GM19395 (cell line): ENCODE results near the gene SDSL.

Source experiments
- ATAC-seq: cut with Tn5 transposase; IDR thresholded peaks from one replicate; pipeline ENCODE4 v1.9.1; 2021; ENCODE audit warnings: mild to moderate bottlenecking, moderate library complexity; ENCODE audit not compliant: unreplicated experiment

SDSL gene

GRCh38 chr12:113467502-113468364, 45.6 kb downstream of the SDSL start:
- no peak for ATAC-seq

- ATAC-seq: no peak
These were observed 46.4 kb downstream of the SDSL start for GRCh38 chr12:113468365-113469223.

DNA sequence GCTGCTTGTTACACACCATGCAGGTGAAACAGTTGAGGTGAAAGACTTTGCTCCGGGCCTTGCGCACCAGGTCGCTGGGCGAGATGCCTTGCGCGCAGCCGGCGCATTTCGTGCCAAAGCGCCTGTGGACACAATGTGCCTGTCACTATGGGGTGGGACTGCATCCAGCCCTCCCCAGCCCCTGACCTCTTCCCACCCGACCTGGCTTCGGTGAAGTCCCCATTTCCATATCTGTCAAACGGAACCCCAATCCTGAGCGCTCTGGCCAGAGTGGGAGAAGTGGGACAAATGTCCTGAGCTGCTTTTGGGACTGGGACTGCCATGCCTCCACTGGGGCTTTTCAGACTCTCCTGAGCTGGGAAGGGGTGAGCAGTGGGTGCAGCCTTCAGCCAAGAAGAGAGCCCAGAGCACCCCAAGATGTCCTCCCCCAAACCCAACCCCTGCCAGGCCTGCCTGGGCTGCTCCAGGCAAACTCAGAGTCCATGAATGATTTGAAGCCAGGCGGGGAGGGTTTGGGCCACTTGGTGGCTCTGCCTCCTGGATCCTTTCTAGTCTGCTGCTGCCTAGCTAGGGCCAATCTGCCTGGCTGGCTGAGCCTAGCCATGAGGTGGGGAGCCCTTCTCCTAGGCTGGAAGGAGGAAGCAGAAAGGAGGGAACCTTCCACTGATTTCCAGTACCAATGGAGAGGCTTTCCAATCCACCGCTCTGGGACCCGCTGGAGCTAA, 47.2 kb downstream of the SDSL start:
- no peak for ATAC-seq

DNA sequence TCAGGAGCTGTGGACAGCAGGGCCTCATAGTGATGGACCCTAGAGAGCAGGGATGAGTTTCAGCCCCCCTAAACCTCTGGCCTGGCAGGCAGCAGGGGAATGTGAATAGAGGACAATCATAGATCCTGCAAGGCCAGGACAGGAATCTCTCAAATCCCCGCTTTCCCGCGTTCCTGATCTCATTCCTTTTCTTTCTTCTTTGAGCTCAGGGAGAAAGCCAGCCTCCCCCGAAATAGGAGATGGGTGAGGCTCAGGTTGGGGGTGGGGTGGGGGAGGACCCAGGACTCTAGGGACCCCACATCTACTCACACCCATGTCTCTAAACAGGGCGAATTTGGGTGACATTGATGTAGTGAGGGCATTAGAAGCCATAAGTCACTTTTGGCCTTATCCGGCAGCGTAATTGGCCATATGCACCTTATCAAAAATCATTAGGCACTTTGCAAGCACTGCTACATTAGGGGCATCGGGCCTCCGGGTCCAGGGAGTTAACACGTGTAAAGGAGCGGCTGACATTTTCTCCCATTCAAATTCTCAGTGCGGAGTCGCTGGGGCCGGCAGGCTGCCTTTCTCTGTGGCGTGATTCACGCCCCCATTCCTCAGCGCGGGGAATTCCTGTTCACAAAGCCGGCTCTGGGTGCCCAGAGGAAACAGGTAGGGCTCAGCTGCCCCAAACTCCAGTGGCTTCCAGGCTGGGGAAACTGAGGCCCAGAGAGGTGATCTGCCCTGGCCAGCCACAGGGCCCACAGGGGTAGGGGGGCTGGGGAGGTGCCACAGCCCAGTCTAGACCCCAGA, 48.0 kb downstream of the SDSL start:
- ATAC-seq: no peak

DNA sequence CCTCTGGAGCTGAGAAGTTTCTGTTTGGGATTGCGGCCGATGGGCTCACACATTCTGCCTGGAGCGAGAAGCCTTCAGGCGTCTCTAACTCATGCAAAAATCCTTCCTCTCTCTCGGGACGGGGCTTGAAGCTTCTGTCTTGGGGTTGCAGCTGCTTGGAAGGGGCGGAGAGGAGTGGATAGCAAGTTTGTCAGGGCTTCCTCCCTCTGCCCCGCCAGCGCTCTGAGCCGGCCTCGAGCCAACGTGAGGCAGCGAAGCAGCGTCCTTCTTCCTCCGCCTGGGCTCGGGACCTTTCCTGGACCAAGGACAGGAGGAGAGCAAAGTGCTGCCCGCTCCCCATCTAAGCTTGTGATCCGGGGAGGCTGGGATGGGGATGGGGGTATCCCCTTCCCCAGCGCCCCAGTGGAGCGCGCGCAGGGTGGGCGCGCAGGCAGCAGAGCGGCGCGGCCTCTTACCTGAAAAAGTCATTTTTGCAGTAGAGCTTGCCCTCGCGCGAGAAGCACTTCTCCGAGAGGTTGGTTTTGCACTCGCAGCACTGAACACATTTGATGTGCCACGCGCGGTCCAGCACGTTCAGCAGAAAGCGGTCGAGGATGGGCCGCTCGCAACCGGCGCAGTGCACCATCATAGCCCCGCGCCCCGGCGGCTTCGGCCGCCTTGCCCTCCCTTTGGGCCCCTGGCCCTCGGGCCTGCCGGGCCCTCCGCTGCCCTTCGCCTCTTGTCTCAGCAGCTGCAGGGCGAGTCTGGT, 48.9 kb downstream of the SDSL start:
- no peak for ATAC-seq

DNA sequence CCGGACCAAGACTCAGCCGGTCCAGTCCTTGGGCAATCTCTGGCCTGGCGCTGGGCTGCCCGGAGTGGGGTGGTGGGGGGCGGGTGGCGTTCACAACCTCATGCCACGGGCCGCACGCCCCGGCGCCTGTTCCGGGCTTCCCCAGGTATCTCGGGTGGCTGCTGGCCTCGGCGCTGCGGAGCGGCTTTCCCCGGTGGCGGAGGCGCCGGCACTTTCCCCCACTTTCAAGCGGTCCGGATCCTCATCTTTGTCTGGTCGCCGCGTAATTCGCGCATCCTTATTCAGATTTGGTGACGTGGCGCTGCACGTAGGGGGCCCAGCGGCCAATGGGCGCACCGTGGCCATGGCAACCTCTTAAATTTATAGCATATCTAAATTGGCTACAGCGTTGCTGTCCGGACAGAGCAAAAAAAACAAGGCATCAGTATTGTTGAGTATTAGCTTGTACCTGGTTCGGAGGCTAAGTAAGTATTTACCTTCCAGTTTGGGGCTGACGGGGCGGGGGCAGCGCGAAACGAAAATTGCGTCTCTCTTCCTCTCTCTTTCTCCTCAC, 49.5 kb downstream of the SDSL start, which contains the start of gene LHX5:
Gene LHX5, minus strand, starts transcription at position 253 of the 553 bp plus-strand sequence. CDS start 373 bp downstream, outside the sequence.
- ATAC-seq: no peak

- no peak for ATAC-seq
These were observed 50.3 kb downstream of the SDSL start for GRCh38 chr12:113472191-113473121.

DNA sequence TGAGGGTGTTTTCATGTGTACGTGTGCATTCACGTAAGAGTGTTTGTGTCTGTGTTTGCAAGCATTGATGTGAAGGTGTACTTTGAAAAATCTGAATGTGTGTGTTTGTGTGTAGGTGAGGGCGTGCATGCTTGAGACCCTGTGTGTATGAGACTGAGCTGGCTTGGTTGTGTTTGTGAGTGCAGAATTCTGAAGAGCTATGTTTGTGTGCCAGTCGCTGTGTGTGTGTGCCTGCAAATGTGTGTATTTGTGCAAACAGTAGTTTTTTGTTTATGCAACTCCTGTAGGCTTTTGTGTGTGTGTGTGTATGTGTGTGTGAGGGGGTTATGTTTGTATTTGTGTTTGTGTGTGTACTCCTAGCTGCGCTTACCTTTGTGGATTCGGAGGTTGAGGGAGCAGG, 51.2 kb downstream of the SDSL start:
- no peak for ATAC-seq

DNA sequence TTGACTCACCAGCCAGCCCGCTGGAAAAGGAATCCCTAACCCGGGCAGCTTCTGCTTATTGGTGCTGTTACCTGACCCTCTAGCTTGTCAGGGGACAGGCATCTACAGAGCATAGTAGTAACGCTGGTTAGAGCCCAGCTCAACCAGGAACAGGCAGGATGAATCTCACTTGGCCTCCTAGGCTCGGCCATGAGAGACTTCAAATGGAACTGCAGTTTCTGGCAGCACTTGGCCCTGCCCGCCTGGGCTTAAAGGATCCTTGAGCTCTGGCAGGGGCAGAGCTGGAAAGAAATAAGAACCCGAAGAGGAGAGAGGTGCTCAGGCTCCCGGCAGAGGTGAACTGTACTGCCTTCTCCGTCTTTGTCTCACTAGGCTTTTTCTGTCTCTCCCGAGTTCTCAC, 51.8 kb downstream of the SDSL start:
- ATAC-seq: no peak

GRCh38 chr12:113474635-113475436, 52.7 kb downstream of the SDSL start:
- no peak for ATAC-seq

- ATAC-seq: no peak
These were observed 53.4 kb downstream of the SDSL start for GRCh38 chr12:113475451-113476175.

DNA sequence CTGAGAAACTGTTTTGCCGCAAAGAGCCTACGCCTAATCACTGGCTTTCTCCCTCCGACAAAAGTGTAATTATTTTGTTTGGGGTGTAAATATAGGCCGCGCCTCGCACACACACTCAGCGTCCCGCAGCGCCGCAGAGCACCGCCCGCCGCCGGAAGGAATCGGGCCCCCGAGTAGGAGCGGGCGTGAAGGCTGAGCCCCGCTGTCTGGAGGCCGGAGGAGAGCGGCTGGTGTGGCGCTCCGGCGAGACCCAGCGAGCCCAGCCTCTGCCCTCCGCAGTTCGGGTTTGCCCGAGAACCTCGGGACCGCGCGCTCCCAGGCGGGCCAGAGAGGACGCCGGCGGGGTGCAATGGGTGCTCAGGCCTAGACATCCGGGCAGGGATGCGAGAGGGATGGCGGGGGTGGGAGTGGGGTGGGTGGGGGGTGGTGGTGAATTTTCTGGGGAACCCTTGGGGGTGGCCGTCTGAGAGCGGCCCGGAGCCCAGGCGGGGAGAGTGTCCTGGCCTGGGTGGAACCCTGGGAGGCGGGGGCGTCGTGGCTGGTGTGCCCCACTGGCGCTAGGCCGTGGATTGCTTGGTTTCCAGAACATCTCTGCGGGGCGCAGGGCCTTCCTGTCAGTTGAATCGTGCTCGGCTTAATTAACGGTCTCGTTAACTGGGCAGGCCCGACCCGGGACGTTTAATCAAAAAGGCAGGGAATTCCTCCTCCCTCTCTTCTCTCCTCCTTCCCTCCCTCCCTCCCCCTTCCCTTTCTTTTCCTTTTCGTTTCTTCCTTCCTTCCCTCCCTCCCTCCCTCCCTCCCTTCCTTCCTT, 54.2 kb downstream of the SDSL start:
- no peak for ATAC-seq

DNA sequence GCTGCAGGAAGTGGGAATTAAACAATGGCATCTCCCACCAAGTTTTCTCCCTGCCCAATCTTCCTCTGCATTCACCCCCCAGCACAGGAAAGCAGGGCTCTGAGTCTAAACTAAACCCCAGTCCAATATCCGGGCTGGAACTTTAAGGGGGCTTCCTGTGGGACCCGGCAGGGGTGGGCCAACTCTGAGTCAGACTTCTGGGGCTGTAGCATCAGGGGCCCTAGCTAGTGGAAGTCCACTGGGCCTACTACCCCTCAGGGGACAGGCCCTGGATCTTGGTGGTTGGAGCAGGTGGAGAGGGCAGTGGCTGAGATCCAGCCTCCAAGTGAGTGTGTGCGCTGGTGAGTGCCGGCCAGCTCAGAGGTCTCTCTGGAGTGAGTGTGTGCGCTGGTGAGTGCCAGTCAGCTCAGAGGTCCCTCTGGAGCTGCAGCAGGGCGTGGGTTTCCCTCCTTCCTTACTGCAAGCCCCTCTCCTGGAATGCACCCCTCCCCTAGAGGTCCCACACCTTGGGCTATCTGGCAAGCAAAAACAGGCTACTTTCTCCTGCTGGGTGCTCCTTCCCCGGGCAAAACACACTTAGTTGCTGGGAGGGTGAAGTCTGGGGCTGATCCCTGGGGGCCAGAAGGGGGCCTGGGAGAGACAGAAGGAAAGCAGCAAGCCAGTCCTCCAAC, 55.1 kb downstream of the SDSL start:
- ATAC-seq: no peak

DNA sequence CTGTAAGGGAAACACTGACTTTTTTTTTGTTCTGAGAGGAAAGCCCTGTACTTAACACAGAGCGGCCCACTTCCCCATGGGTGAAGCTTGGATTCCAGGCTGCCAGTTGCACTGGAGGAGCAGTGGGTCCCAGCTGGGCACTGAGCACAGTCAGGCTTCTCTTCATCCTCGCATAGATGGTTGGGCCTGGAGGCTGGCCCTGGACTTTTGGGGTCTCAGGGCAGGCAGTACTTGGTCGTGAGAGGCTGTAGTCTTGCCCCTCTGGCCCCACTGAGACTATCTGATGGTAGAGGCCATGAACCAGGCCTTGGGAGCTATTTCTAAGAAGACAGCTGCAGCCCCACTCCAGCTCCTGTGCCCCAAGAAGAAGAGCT, 55.6 kb downstream of the SDSL start:
- no peak for ATAC-seq

- ATAC-seq: no peak
These were observed 56.3 kb downstream of the SDSL start for GRCh38 chr12:113478351-113479011.
